ENCODE measurements around the gene BSND. TPM values are rescaled to one million over a fixed set of nuclear protein-coding genes. Genes with fewer than 3 reads are reported as not detected.
A peak's percentile ranks its signal among the peaks of the same experiment; 100 is the strongest.
"Not testable (repeated sequence)": the region's sequence is repeated elsewhere in the genome, so short reads cannot be mapped to it uniquely, and the experiment has no call there.

BSND gene
- total RNA-seq, 4 donors from 2014 or later: not detected

DNA sequence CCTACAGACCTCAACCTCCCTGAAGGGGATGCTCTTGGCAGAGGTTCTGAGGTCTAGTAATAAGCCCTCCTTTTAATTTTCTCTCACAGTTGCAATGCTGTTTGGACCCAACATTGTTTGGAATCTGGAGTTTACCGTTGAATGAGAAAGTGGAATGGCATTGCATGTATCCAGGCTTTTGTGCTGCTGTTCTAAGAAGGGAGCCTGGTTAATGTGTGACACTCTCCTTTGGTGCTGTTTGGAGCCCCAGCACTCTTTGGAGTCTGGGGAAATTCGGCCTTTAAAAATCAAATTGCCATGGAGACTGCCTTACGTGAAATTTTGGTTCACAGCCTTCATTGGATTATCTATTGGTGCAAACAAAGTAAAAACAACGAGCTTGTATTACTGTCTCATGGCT, 42.0 kb upstream of the BSND start:
- no peak for TF ChIP-seq POLR2A (IDR thresholded peaks at IDR 0.05)
- no peak for TF ChIP-seq CTCF (IDR thresholded peaks at IDR 0.05 in 4 of 5, conservative IDR thresholded peaks at IDR 0.05 in 1 of 5)
- H3K4me1 ChIP-seq: no peaks in the 10 kb centered on the region
- in situ Hi-C loops (cut with MboI; ENCODE audit: low sequenced_read_pairs in 4 of 4): no loop called here
- no peak for DNase-seq
- H3K27ac ChIP-seq: no peak overlapping the region
- intact Hi-C loops (cut with DNase I; ENCODE audit: low total_unique reads): no loop called here
- H3K27me3 ChIP-seq: no peaks in the 10 kb centered on the region
- ATAC-seq: no peak
- no peaks in the 10 kb centered on the region for H3K9me3 ChIP-seq
- H3K4me3 ChIP-seq: no peak overlapping the region
- no peaks in the 10 kb centered on the region for H3K36me3 ChIP-seq

GRCh38 chr1:54959241-54959640, 39.5 kb upstream of the BSND start:
- intact Hi-C loops (cut with DNase I; ENCODE audit: low total_unique reads) (no loop called here), in situ Hi-C loops (cut with MboI; ENCODE audit: low sequenced_read_pairs in 4 of 4) (no loop called here)
- TF ChIP-seq CTCF (IDR thresholded peaks at IDR 0.05 in 4 of 5, conservative IDR thresholded peaks at IDR 0.05 in 1 of 5): no peak
- no peak for TF ChIP-seq POLR2A (IDR thresholded peaks at IDR 0.05)
- H3K27me3 ChIP-seq: no peaks in the 10 kb centered on the region
- no peak for ATAC-seq
- DNase-seq: no peak
- no peak overlapping the region for H3K27ac ChIP-seq
- H3K9me3 ChIP-seq: no peaks in the 10 kb centered on the region
- H3K4me1 ChIP-seq: no peaks in the 10 kb centered on the region
- H3K36me3 ChIP-seq: no peaks in the 10 kb centered on the region
- H3K4me3 ChIP-seq: no peak overlapping the region

- DNase-seq: no peak
- H3K9me3 ChIP-seq: no peaks in the 10 kb centered on the region
- H3K27me3 ChIP-seq: no peaks in the 10 kb centered on the region
- no peak overlapping the region for H3K27ac ChIP-seq
- no peak for ATAC-seq
- no peaks in the 10 kb centered on the region for H3K36me3 ChIP-seq
- intact Hi-C loops (cut with DNase I; ENCODE audit: low total_unique reads) (no loop called here), in situ Hi-C loops (cut with MboI; ENCODE audit: low sequenced_read_pairs in 4 of 4) (no loop called here)
- H3K4me3 ChIP-seq: no peak overlapping the region
- peaks cover 0 to 9% of the 10 kb centered on the region in 2 donors for H3K4me1 ChIP-seq
- TF ChIP-seq CTCF (IDR thresholded peaks at IDR 0.05 in 4 of 5, conservative IDR thresholded peaks at IDR 0.05 in 1 of 5): no peak
- no peak for TF ChIP-seq POLR2A (IDR thresholded peaks at IDR 0.05)
These were observed 35.9 kb upstream of the BSND start for GRCh38 chr1:54962612-54963395.

- ATAC-seq; intact Hi-C loops (cut with DNase I; ENCODE audit: low total_unique reads); H3K27ac ChIP-seq; H3K27me3 ChIP-seq; H3K4me1 ChIP-seq; H3K4me3 ChIP-seq; DNase-seq; H3K36me3 ChIP-seq; H3K9me3 ChIP-seq; in situ Hi-C loops (cut with MboI; ENCODE audit: low sequenced_read_pairs in 4 of 4): not testable (repeated sequence)
These were observed 34.9 kb upstream of the BSND start for GRCh38 chr1:54963829-54964228.

DNA sequence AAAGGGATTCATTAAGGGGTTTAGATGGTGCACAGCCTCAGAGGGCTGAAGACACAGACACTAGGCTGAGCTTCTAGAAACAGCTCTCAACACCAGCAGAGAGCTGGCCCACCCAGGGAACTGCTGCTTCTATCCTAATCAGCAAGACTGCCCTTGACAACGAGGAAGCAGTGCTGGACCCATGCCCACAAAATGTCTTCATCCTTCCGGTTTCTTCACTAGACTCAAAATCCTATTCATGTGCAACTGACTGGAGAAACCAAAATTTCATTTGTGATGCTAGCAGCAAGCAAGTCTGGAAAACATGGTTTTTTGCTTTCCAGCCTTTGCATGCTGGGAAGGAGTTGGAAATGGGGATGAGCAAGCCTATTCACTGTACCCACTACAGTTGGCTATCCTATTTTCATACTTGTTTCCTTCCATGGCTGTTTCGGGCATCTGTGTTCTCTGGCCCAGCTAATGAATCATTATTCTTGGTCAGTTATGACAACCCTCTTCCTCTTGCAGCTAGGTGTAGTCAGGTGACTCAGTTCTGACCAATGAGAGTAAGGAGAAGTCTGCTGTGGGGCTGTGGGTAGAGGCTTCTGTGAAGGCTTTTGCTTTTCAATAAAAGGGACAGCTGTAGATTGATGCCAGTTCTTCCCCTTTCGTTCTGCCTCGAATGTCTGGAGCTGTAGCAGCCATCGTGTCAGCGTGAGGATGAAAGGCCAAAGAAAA, 33.0 kb upstream of the BSND start:
- in situ Hi-C loops (cut with MboI; ENCODE audit: low sequenced_read_pairs in 4 of 4) (no loop called here), intact Hi-C loops (cut with DNase I; ENCODE audit: low total_unique reads) (no loop called here)
- DNase-seq (peak; percentile 41 to 68), ATAC-seq (peak; percentile 65 to 83)
- Histone ChIP-seq H3K36me3 (no peaks in the 10 kb centered on the region), H3K9me3 (no peaks in the 10 kb centered on the region), H3K27ac (no peak overlapping the region), H3K4me3 (no peak overlapping the region), H3K27me3 (no peaks in the 10 kb centered on the region), H3K4me1 (peaks cover 0 to 9% of the 10 kb centered on the region in 2 donors)
- TF ChIP-seq CTCF (IDR thresholded peaks at IDR 0.05 in 4 of 5, conservative IDR thresholded peaks at IDR 0.05 in 1 of 5): no peak
- TF ChIP-seq POLR2A (IDR thresholded peaks at IDR 0.05): no peak

Data from gastrocnemius medialis (tissue), 4 donors.